HepG2 (cell line): ENCODE data around the gene DTNB. TPM values are rescaled to one million over a fixed set of nuclear protein-coding genes. Genes with fewer than 3 reads are reported as not detected.

Experiments
- FOXM1 ChIP-seq: sonication (generic); formaldehyde crosslinking; IDR thresholded peaks from 2 replicates; pipeline ENCODE4 v1.5.0; 2020; ENCODE audit warnings: missing genetic modification reagents
- HDAC2 ChIP-seq: sonication (generic); formaldehyde crosslinking; IDR thresholded peaks from 2 replicates; pipeline ENCODE4 v1.4.0; 2020; ENCODE audit warnings: missing genetic modification reagents
- MIXL1 ChIP-seq: IDR thresholded peaks from 2 replicates; pipeline ENCODE4 v1.6.1; 2016
- NFATC3 ChIP-seq: sonication (generic); formaldehyde crosslinking; IDR thresholded peaks from 2 replicates; pipeline ENCODE4 v1.5.1; 2020; ENCODE audit warnings: mild to moderate bottlenecking, missing genetic modification reagents
- PCBP1 ChIP-seq: fragments of 200-400 bp; formaldehyde crosslinking; IDR thresholded peaks from 2 replicates; pipeline ENCODE4 v1.6.1; 2017; ENCODE audit warnings: mild to moderate bottlenecking, low read depth, low read length, borderline replicate concordance
- PRDM4 ChIP-seq: sonication (generic); formaldehyde crosslinking; IDR thresholded peaks from 2 replicates; pipeline ENCODE4 v1.9.0; 2021; ENCODE audit warnings: missing genetic modification reagents, borderline replicate concordance
- RCOR2 ChIP-seq: IDR thresholded peaks from 2 replicates; pipeline ENCODE4 v1.6.1; 2016; ENCODE audit warnings: missing biosample characterization, missing genetic modification reagents
- RXRA ChIP-seq: sonication (generic); formaldehyde crosslinking; IDR thresholded peaks from 2 replicates; pipeline ENCODE4 v1.5.1; 2020; ENCODE audit warnings: missing genetic modification reagents
- SETDB1 ChIP-seq: sonication (generic); formaldehyde crosslinking; IDR thresholded peaks from 2 replicates; pipeline ENCODE4 v1.5.1; 2020; ENCODE audit warnings: missing genetic modification reagents, mild to moderate bottlenecking, borderline replicate concordance
- SUZ12 ChIP-seq: fragments of 150-350 bp; IDR thresholded peaks from 2 replicates; pipeline ENCODE4 v1.6.1; 2014; ENCODE audit warnings: low read depth, low read length
- ZBTB38 ChIP-seq: sonication (generic); formaldehyde crosslinking; IDR thresholded peaks from 2 replicates; pipeline ENCODE4 v1.5.1; 2020; ENCODE audit warnings: mild to moderate bottlenecking, missing genetic modification reagents
- ZNF460 ChIP-seq: sonication (generic); formaldehyde crosslinking; IDR thresholded peaks from 2 replicates; pipeline ENCODE4 v1.5.1; 2020; ENCODE audit warnings: missing genetic modification reagents, mild to moderate bottlenecking, borderline replicate concordance
- ZNF605 ChIP-seq: sonication (generic); formaldehyde crosslinking; IDR thresholded peaks from 2 replicates; pipeline ENCODE4 v1.8.0; 2022; ENCODE audit warnings: mild to moderate bottlenecking, missing genetic modification reagents
- ZNF609 ChIP-seq: sonication (generic); formaldehyde crosslinking; IDR thresholded peaks from 2 replicates; pipeline ENCODE4 v1.4.0; 2020; ENCODE audit warnings: mild to moderate bottlenecking, missing genetic modification reagents, borderline replicate concordance
- ZNF619 ChIP-seq: sonication (generic); formaldehyde crosslinking; IDR thresholded peaks from 2 replicates; pipeline ENCODE4 v1.4.0; 2020; ENCODE audit warnings: mild to moderate bottlenecking, missing genetic modification reagents
- ZNF629 ChIP-seq: sonication (generic); formaldehyde crosslinking; conservative IDR thresholded peaks from 2 replicates; pipeline ENCODE4 v1.5.0; 2020; ENCODE audit warnings: missing genetic modification reagents
- ZNF740 ChIP-seq: sonication (generic); formaldehyde crosslinking; IDR thresholded peaks from 2 replicates; pipeline ENCODE4 v1.4.0; 2020; ENCODE audit warnings: missing genetic modification reagents
- polyA plus RNA-seq, 8 experiments: library from polyadenylated mRNA; depleted of rRNA in 3 of 8; stranded (reverse) in 7 of 8; unstranded in 1 of 8; fragments of >200 nt; fragmentation: Illumina TruSeq in 4 of 8; extraction: Trizol in 4 of 8; gene quantifications; 2 replicates each; pipeline versions ENCODE4 v1.2.1 to v1.2.3, GENCODE V29; 2011 to 2016; ENCODE audit warnings: low read depth in 4 of 8, missing spikeins in 1 of 8, mixed read lengths in 1 of 8; ENCODE audit not compliant: insufficient read depth in 1 of 8
- total RNA-seq, 5 experiments: library from RNA; depleted of rRNA; stranded (reverse); fragments of >200 nt; fragmentation: Illumina TruSeq; extraction: Trizol; gene quantifications; 2 replicates each; pipeline ENCODE4 v1.2.3, GENCODE V29; 2016; ENCODE audit warnings: low read depth in 1 of 5
- TF ChIP-seq, protein P1 (sequence below): sonication (generic); formaldehyde crosslinking; IDR thresholded peaks from 2 replicates; pipeline ENCODE4 v1.5.0; 2020; ENCODE audit warnings: missing genetic modification reagents
- TF ChIP-seq, protein P2 (sequence below): sonication (generic); formaldehyde crosslinking; IDR thresholded peaks from 2 replicates; pipeline ENCODE4 v1.4.0; 2020; ENCODE audit warnings: mild to moderate bottlenecking, missing genetic modification reagents

Gene DTNB
- total and polyA plus RNA-seq, 2 of the 13 experiments (the other 11 are each of a cell fraction or from before 2014, with no cell fraction given): 14.4 to 23.9 TPM

GRCh38 chr2:25707927-25708590 is 34.7 kb upstream of the DTNB start (continued):
- TF ChIP-seq SUZ12 (no peak), PRDM4 (no peak), FOXM1 (no peak), ZNF619 (CRISPR knock-in tag) (peak; percentile 64; the same call in 1 of the 2 replicates), HDAC2 (CRISPR knock-in tag) (peak; percentile 75; the same call in 1 of the 2 replicates), PCBP1 (no peak), ZNF605 (CRISPR knock-in tag) (peak; percentile 58; the same call in 1 of the 2 replicates), ZNF460 (CRISPR knock-in tag) (no peak), ZNF629 (CRISPR knock-in tag) (0 out of 2 replicates have a peak, but pooled peaks have one; percentile 5), ZBTB38 (CRISPR knock-in tag) (peak; percentile 69), ZNF740 (CRISPR knock-in tag) (0 out of 2 replicates have a peak, but pooled peaks have one; percentile 24), ZNF609 (CRISPR knock-in tag) (peak; percentile 57; the same call in 1 of the 2 replicates), RXRA (CRISPR knock-in tag) (peak; percentile 54), RCOR2 (CRISPR knock-in tag) (0 out of 2 replicates have a peak, but pooled peaks have one; percentile 40), MIXL1 (CRISPR knock-in tag) (0 out of 2 replicates have a peak, but pooled peaks have one; percentile 26), NFATC3 (no peak), SETDB1 (CRISPR knock-in tag) (no peak)
- TF ChIP-seq, protein P1, sequence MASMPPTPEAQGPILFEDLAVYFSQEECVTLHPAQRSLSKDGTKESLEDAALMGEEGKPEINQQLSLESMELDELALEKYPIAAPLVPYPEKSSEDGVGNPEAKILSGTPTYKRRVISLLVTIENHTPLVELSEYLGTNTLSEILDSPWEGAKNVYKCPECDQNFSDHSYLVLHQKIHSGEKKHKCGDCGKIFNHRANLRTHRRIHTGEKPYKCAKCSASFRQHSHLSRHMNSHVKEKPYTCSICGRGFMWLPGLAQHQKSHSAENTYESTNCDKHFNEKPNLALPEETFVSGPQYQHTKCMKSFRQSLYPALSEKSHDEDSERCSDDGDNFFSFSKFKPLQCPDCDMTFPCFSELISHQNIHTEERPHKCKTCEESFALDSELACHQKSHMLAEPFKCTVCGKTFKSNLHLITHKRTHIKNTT (CRISPR knock-in tag): no peak
- TF ChIP-seq, protein P2, sequence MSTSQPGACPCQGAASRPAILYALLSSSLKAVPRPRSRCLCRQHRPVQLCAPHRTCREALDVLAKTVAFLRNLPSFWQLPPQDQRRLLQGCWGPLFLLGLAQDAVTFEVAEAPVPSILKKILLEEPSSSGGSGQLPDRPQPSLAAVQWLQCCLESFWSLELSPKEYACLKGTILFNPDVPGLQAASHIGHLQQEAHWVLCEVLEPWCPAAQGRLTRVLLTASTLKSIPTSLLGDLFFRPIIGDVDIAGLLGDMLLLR: no peak
